WTC11 (cell line): ENCODE results near the gene HMX1. TPM values are rescaled to one million over a fixed set of nuclear protein-coding genes. Genes with fewer than 3 reads are reported as not detected.

ENCODE experiments used
- ATAC-seq: fragments of 200-7000 bp; cut with Tn5 transposase; 2 replicates; pipeline ENCODE4 v1.10.0; 2021; ENCODE audit warnings: mild to moderate bottlenecking, moderate library complexity
- CTCF ChIA-PET: fragments of 300-600 bp; sonication (Branson Sonifier 250); formaldehyde crosslinking; loops from one replicate; lab custom pipeline; 2021; ENCODE audit warnings: antibody characterized with exemption; lab: Charles Lee
- POLR2A ChIA-PET: fragments of 350-600 bp; sonication (Branson Sonifier 250); formaldehyde crosslinking; loops from one replicate; lab custom pipeline; 2021; ENCODE audit warnings: antibody characterized with exemption; lab: Charles Lee
- DNase-seq: peaks from one replicate; pipeline ENCODE4 v3.0.0; 2021; ENCODE audit warnings: low spot score
- H3K27ac Mint-ChIP-seq: 2 replicates; pipeline ENCODE4 v1.8.0; 2021; ENCODE audit warnings: mixed read lengths
- H3K27me3 Mint-ChIP-seq: 2 replicates; pipeline ENCODE4 v1.8.0; 2021; ENCODE audit warnings: low read depth, mild to moderate bottlenecking, moderate library complexity, mixed read lengths
- H3K36me3 Mint-ChIP-seq: 2 replicates; pipeline ENCODE4 v1.8.0; 2021; ENCODE audit warnings: mixed read lengths
- H3K4me1 Mint-ChIP-seq: 2 replicates; pipeline ENCODE4 v1.8.0; 2022; ENCODE audit warnings: mixed read lengths
- H3K4me3 Mint-ChIP-seq: 2 replicates; pipeline ENCODE4 v1.8.0; 2021; ENCODE audit warnings: mild to moderate bottlenecking, moderate library complexity, mixed read lengths
- H3K9me3 Mint-ChIP-seq: 2 replicates; pipeline ENCODE4 v1.8.0; 2021; ENCODE audit warnings: mixed read lengths
- ATF3 ChIP-seq: sonication (generic); formaldehyde crosslinking; conservative IDR thresholded peaks from 2 replicates; pipeline ENCODE4 v1.8.1; 2022; ENCODE audit warnings: mild to moderate bottlenecking, missing genetic modification reagents
- CDX4 ChIP-seq: fragments of 250-450 bp; sonication (Bioruptor Pico); IDR thresholded peaks from 2 replicates; pipeline ENCODE4 v1.9.0; 2021; ENCODE audit warnings: moderate library complexity, mild to moderate bottlenecking, inconsistent platforms, borderline replicate concordance
- CTCF ChIP-seq: fragments of 200-600 bp; IDR thresholded peaks from 2 replicates; pipeline ENCODE4 v1.8.0; 2022; ENCODE audit warnings: antibody characterized with exemption
- ESRRA ChIP-seq: sonication (generic); formaldehyde crosslinking; IDR thresholded peaks from 2 replicates; pipeline ENCODE4 v1.8.1; 2022; ENCODE audit warnings: mild to moderate bottlenecking, missing genetic modification reagents, borderline replicate concordance
- FOXP1 ChIP-seq: sonication (generic); formaldehyde crosslinking; IDR thresholded peaks from 2 replicates; pipeline ENCODE4 v1.8.0; 2022; ENCODE audit warnings: missing genetic modification reagents, mild to moderate bottlenecking, moderate library complexity, borderline replicate concordance
- JAZF1 ChIP-seq: fragments of 250-450 bp; sonication (Bioruptor Pico); IDR thresholded peaks from 2 replicates; pipeline ENCODE4 v1.9.0; 2021; ENCODE audit warnings: moderate library complexity, mild to moderate bottlenecking, inconsistent platforms
- MAX ChIP-seq: sonication (generic); formaldehyde crosslinking; IDR thresholded peaks from 2 replicates; pipeline ENCODE4 v1.8.0; 2022; ENCODE audit warnings: mild to moderate bottlenecking, missing genetic modification reagents
- MLX ChIP-seq: sonication (generic); formaldehyde crosslinking; IDR thresholded peaks from 2 replicates; pipeline ENCODE4 v1.8.1; 2023; ENCODE audit warnings: mild to moderate bottlenecking, missing genetic modification reagents, moderate library complexity
- NFE2L1 ChIP-seq: sonication (generic); formaldehyde crosslinking; IDR thresholded peaks from 2 replicates; pipeline ENCODE4 v1.8.1; 2023; ENCODE audit warnings: missing genetic modification reagents
- OVOL2 ChIP-seq: fragments of 250-450 bp; sonication (Bioruptor Pico); IDR thresholded peaks from 2 replicates; pipeline ENCODE4 v1.9.0; 2021; ENCODE audit warnings: mild to moderate bottlenecking, borderline replicate concordance
- PRRX2 ChIP-seq: fragments of 250-450 bp; sonication (Bioruptor Pico); IDR thresholded peaks from 2 replicates; pipeline ENCODE4 v1.8.0; 2021; ENCODE audit warnings: mild to moderate bottlenecking
- SMAD3 ChIP-seq: sonication (generic); formaldehyde crosslinking; IDR thresholded peaks from 2 replicates; pipeline ENCODE4 v1.8.0; 2022; ENCODE audit warnings: missing genetic modification reagents, mild to moderate bottlenecking, borderline replicate concordance
- SP1 ChIP-seq: sonication (generic); formaldehyde crosslinking; conservative IDR thresholded peaks from 2 replicates; pipeline ENCODE4 v1.8.1; 2022; ENCODE audit warnings: missing genetic modification reagents
- USF1 ChIP-seq: sonication (generic); formaldehyde crosslinking; IDR thresholded peaks from 2 replicates; pipeline ENCODE4 v1.8.0; 2022; ENCODE audit warnings: mild to moderate bottlenecking, missing genetic modification reagents
- ZBTB43 ChIP-seq: sonication (generic); formaldehyde crosslinking; IDR thresholded peaks from 2 replicates; pipeline ENCODE4 v1.8.1; 2023; ENCODE audit warnings: mild to moderate bottlenecking, missing genetic modification reagents
- ZNF263 ChIP-seq: sonication (generic); formaldehyde crosslinking; IDR thresholded peaks from 2 replicates; pipeline ENCODE4 v1.8.1; 2022; ENCODE audit warnings: low read depth, mild to moderate bottlenecking, moderate library complexity, missing genetic modification reagents
- ZNF317 ChIP-seq: sonication (generic); formaldehyde crosslinking; IDR thresholded peaks from 2 replicates; pipeline ENCODE4 v1.8.1; 2023; ENCODE audit warnings: low read depth, mild to moderate bottlenecking, moderate library complexity, missing genetic modification reagents, borderline replicate concordance
- ZNF416 ChIP-seq: fragments of 250-450 bp; sonication (Bioruptor Pico); IDR thresholded peaks from 2 replicates; pipeline ENCODE4 v1.9.0; 2021; ENCODE audit warnings: mild to moderate bottlenecking, inconsistent platforms
- ZNF423 ChIP-seq: fragments of 250-450 bp; sonication (Bioruptor Pico); IDR thresholded peaks from 2 replicates; pipeline ENCODE4 v2.1.2; 2022; ENCODE audit warnings: mild to moderate bottlenecking, moderate library complexity
- ZNF532 ChIP-seq: fragments of 250-450 bp; sonication (Bioruptor Pico); IDR thresholded peaks from 2 replicates; pipeline ENCODE4 v1.9.0; 2021; ENCODE audit warnings: mild to moderate bottlenecking, borderline replicate concordance
- total RNA-seq: library from RNA; stranded (reverse); gene quantifications from 3 replicates; pipeline ENCODE4 v1.2.3, GENCODE V29; 2021

Gene HMX1
- total RNA-seq, 1 experiment from 2014 or later, result 10.0 TPM

GRCh38 chr4:8851321-8852117 is 20.1 kb downstream of the HMX1 start:
- Mint-ChIP-seq H3K27ac (no peak overlapping the region), H3K27me3 (peaks cover 55% of the 10 kb centered on the region), H3K9me3 (no peaks in the 10 kb centered on the region), H3K36me3 (no peaks in the 10 kb centered on the region), H3K4me1 (peaks cover 23% of the 10 kb centered on the region), H3K4me3 (no peak overlapping the region)
- no peak for ATAC-seq
- CTCF ChIA-PET, result no interaction called here
- no peak for DNase-seq
- no peak for TF ChIP-seq ESRRA (CRISPR knock-in tag)
- TF ChIP-seq FOXP1 (CRISPR knock-in tag), result no peak
- TF ChIP-seq CTCF, result no peak
- no peak for TF ChIP-seq MAX (CRISPR knock-in tag)
- no peak for TF ChIP-seq SMAD3 (CRISPR knock-in tag)
- TF ChIP-seq ZNF317 (CRISPR knock-in tag), result no peak
- TF ChIP-seq ATF3 (CRISPR knock-in tag), result no peak
- TF ChIP-seq JAZF1 (CRISPR knock-in tag), result no peak
- no peak for TF ChIP-seq CDX4
- TF ChIP-seq MLX, result no peak
- no peak for TF ChIP-seq PRRX2 (CRISPR knock-in tag)
- no peak for TF ChIP-seq ZNF263 (CRISPR knock-in tag)
- TF ChIP-seq ZNF532 (CRISPR knock-in tag), result no peak
- no peak for TF ChIP-seq ZNF423 (CRISPR knock-in tag)
- no peak for TF ChIP-seq OVOL2 (CRISPR knock-in tag)
- TF ChIP-seq SP1 (CRISPR knock-in tag), result no peak
- TF ChIP-seq NFE2L1 (CRISPR knock-in tag), result no peak
- TF ChIP-seq ZNF416 (CRISPR knock-in tag), result no peak
- no peak for TF ChIP-seq USF1 (CRISPR knock-in tag)
- no peak for TF ChIP-seq ZBTB43 (CRISPR knock-in tag)
- POLR2A ChIA-PET, result no interaction called here
